ENCODE data around the gene RHOU.
"Not testable (repeated sequence)": the region's sequence is repeated elsewhere in the genome, so short reads cannot be mapped to it uniquely, and the experiment has no call there.

Gene RHOU

GRCh38 chr1:228760979-228761378 lies 25.7 kb downstream of the RHOU start:
- DNase-seq (ENCODE audit: low read depth), result no peak

GRCh38 chr1:228763561-228763960 lies 28.3 kb downstream of the RHOU start:
- DNase-seq (ENCODE audit: low read depth), result no peak

GRCh38 chr1:228765168-228765946 lies 30.1 kb downstream of the RHOU start:
- no peak for DNase-seq (ENCODE audit: low read depth)

GRCh38 chr1:228766788-228767187 lies 31.5 kb downstream of the RHOU start:
- DNase-seq (ENCODE audit: low read depth), result no peak

GRCh38 chr1:228767636-228768354 lies 32.5 kb downstream of the RHOU start:
- no peak for DNase-seq (ENCODE audit: low read depth)

GRCh38 chr1:228768355-228769000 lies 33.2 kb downstream of the RHOU start:
- no peak for DNase-seq (ENCODE audit: low read depth)

GRCh38 chr1:228770779-228771223 lies 35.5 kb downstream of the RHOU start:
- DNase-seq (ENCODE audit: low read depth), result no peak

- DNase-seq (ENCODE audit: low read depth), result no peak
Observed at GRCh38 chr1:228772516-228773212, 37.4 kb downstream of the RHOU start.

- DNase-seq (ENCODE audit: low read depth), result not testable (repeated sequence)
Observed at GRCh38 chr1:228775946-228776345, 40.7 kb downstream of the RHOU start.

GRCh38 chr1:228776449-228776848 lies 41.2 kb downstream of the RHOU start:
- DNase-seq (ENCODE audit: low read depth), result no peak

GRCh38 chr1:228777236-228777635 lies 42.0 kb downstream of the RHOU start:
- DNase-seq (ENCODE audit: low read depth), result no peak

GRCh38 chr1:228778026-228778425 lies 42.7 kb downstream of the RHOU start:
- DNase-seq (ENCODE audit: low read depth), result no peak

GRCh38 chr1:228778466-228778865 lies 43.2 kb downstream of the RHOU start:
- no peak for DNase-seq (ENCODE audit: low read depth)

- no peak for DNase-seq (ENCODE audit: low read depth)
Observed at GRCh38 chr1:228778961-228779360, 43.7 kb downstream of the RHOU start.

- DNase-seq (ENCODE audit: low read depth), result no peak
Observed at GRCh38 chr1:228781161-228781808, 46.0 kb downstream of the RHOU start.

GRCh38 chr1:228781809-228782661 lies 46.8 kb downstream of the RHOU start:
- DNase-seq (ENCODE audit: low read depth), result no peak

- DNase-seq (ENCODE audit: low read depth), result no peak
Observed at GRCh38 chr1:228782662-228783417, 47.6 kb downstream of the RHOU start.

GRCh38 chr1:228783418-228784040 lies 48.2 kb downstream of the RHOU start:
- no peak for DNase-seq (ENCODE audit: low read depth)

GRCh38 chr1:228784181-228784580 lies 48.9 kb downstream of the RHOU start:
- no peak for DNase-seq (ENCODE audit: low read depth)
